HCT116 (cell line): ENCODE data around the gene TICAM1. TPM values are rescaled to one million over a fixed set of nuclear protein-coding genes. Genes with fewer than 3 reads are reported as not detected.

Experiments used
- ATAC-seq: fragments of 200-7000 bp; cut with Tn5 transposase; 2 replicates; pipeline ENCODE4 v1.9.1; 2020; ENCODE audit warnings: mild to moderate bottlenecking, moderate library complexity
- BruUV-seq: library from RNA; stranded (reverse); fragments of 400-500 nt; replicated peaks from 2 replicates; lab custom pipeline; 2021; lab: Mats Ljungman, UMichigan
- CTCF ChIA-PET: fragments of 300-600 bp; sonication (Branson Sonifier 250); formaldehyde crosslinking; loops from one replicate; lab custom pipeline; 2021; ENCODE audit warnings: antibody characterized with exemption; lab: Charles Lee
- POLR2A ChIA-PET: fragments of 300-600, 350-600 bp; sonication (Branson Sonifier 250); formaldehyde crosslinking; loops from one replicate; lab custom pipeline; 2021; ENCODE audit warnings: antibody characterized with exemption; lab: Charles Lee
- RAD21 ChIA-PET, 2 experiments: fragments of 300-600 bp; sonication (Branson Sonifier 250); formaldehyde crosslinking; loops; one replicate each; lab custom pipeline; 2023; ENCODE audit warnings: low total read pairs in 2 of 2; ENCODE audit not compliant: uncharacterized antibody in 2 of 2, unreplicated experiment in 2 of 2, low non-redundant PET in 1 of 2; lab: Charles Lee
- DNase-seq: peaks from one replicate; pipeline ENCODE4 v3.0.0-alpha.2; 2010; ENCODE audit warnings: low read depth, low spot score
- H2AFZ ChIP-seq: fragments of 200-600 bp; shearing (Covaris generic), sonication (generic); 2 replicates; pipeline ENCODE4 v1.6.1; 2017; ENCODE audit warnings: low read depth, mixed run types, mixed read lengths, antibody characterized with exemption, low read length; ENCODE audit not compliant: poor library complexity, severe bottlenecking
- H3K27ac ChIP-seq: 2 replicates; pipeline ENCODE4 v1.5.1; 2012; ENCODE audit warnings: low read depth, low read length
- H3K27me3 ChIP-seq: fragments of 200-600 bp; sonication (generic); 2 replicates; pipeline ENCODE4 v1.6.1; 2016; ENCODE audit warnings: mixed run types, low read length, mixed read lengths; ENCODE audit not compliant: insufficient read depth
- H3K36me3 ChIP-seq, 2 experiments: fragments of 200-500 bp in 1 of 2; fragments of 200-600 bp in 1 of 2; sonication (Bioruptor generic) in 1 of 2; sonication (generic) in 1 of 2; 2 replicates each; pipeline versions ENCODE4 v1.5.1 to v1.6.1; 2014 to 2016; ENCODE audit warnings: low read length in 2 of 2, inconsistent platforms in 1 of 2, mixed read lengths in 1 of 2, mixed run types in 1 of 2; ENCODE audit not compliant: insufficient read depth in 2 of 2, control insufficient read depth in 1 of 2
- H3K4me1 ChIP-seq, 2 experiments: fragments of 200-600 bp in 1 of 2; sonication (generic) in 1 of 2; 2 replicates each; pipeline versions ENCODE4 v1.5.1 to v1.6.1; 2012 to 2017; ENCODE audit warnings: low read length in 2 of 2, inconsistent platforms in 1 of 2, mild to moderate bottlenecking in 1 of 2, mixed read lengths in 1 of 2, mixed run types in 1 of 2, moderate library complexity in 1 of 2; ENCODE audit not compliant: insufficient read depth in 2 of 2, control insufficient read depth in 1 of 2
- H3K4me2 ChIP-seq: fragments of 200-600 bp; sonication (generic); 2 replicates; pipeline ENCODE4 v1.6.1; 2017; ENCODE audit warnings: mixed run types, low read length, mixed read lengths
- H3K4me3 ChIP-seq, 2 experiments: fragments of 200-600 bp in 1 of 2; sonication (generic) in 1 of 2; replicated peaks in 1 of 2; 2 replicates each; pipeline ENCODE4 v1.5.1; 2011 to 2016; ENCODE audit warnings: low read length in 2 of 2, control low read depth in 1 of 2, low read depth in 1 of 2, mild to moderate bottlenecking in 1 of 2, mixed read lengths in 1 of 2, mixed run types in 1 of 2
- H3K79me2 ChIP-seq: fragments of 200-600 bp; sonication (generic); 2 replicates; pipeline ENCODE4 v1.6.1; 2017; ENCODE audit warnings: mild to moderate bottlenecking, mixed run types, low read length, moderate library complexity, mixed read lengths; ENCODE audit not compliant: insufficient read depth
- H3K9ac ChIP-seq: fragments of 200-600 bp; sonication (generic); 2 replicates; pipeline ENCODE4 v1.6.1; 2016; ENCODE audit warnings: low read length, mixed read lengths
- H3K9me2 ChIP-seq: fragments of 200-600 bp; sonication (generic), shearing (Covaris generic); 2 replicates; pipeline ENCODE4 v1.6.1; 2017; ENCODE audit warnings: mixed run types, mild to moderate bottlenecking, moderate library complexity; ENCODE audit not compliant: insufficient read depth
- H3K9me3 ChIP-seq, 2 experiments: fragments of 200-500 bp in 1 of 2; fragments of 200-600 bp in 1 of 2; sonication (Bioruptor generic) in 1 of 2; sonication (generic) in 1 of 2; 2 replicates each; pipeline ENCODE4 v1.6.1; 2014 to 2017; ENCODE audit warnings: low read length in 2 of 2, mixed read lengths in 2 of 2, inconsistent platforms in 1 of 2, low read depth in 1 of 2, mild to moderate bottlenecking in 1 of 2, mixed run types in 1 of 2, moderate library complexity in 1 of 2; ENCODE audit not compliant: control insufficient read depth in 1 of 2, insufficient read depth in 1 of 2
- H4K20me1 ChIP-seq: fragments of 200-600 bp; sonication (generic), shearing (Covaris generic); 2 replicates; pipeline ENCODE4 v1.6.1; 2017; ENCODE audit warnings: mixed run types, mild to moderate bottlenecking, moderate library complexity; ENCODE audit not compliant: insufficient read depth
- EGR1 ChIP-seq: IDR thresholded peaks from 2 replicates; pipeline ENCODE4 v1.6.1; 2012; ENCODE audit warnings: low read depth
- EZH2phosphoT487 ChIP-seq: fragments of 200-600 bp; IDR thresholded peaks from 2 replicates; pipeline ENCODE4 v1.6.1; 2018; ENCODE audit warnings: antibody characterized with exemption, borderline replicate concordance
- JUND ChIP-seq: IDR thresholded peaks from 2 replicates; pipeline ENCODE4 v1.6.1; 2012
- MAX ChIP-seq: IDR thresholded peaks from 2 replicates; pipeline ENCODE4 v1.6.1; 2012
- POLR2A ChIP-seq: IDR thresholded peaks from 2 replicates; pipeline ENCODE4 v1.7.0; 2011; ENCODE audit warnings: borderline replicate concordance; ENCODE audit not compliant: insufficient read depth, insufficient read length; ENCODE audit errors: extremely low read depth
- SP1 ChIP-seq: IDR thresholded peaks from 2 replicates; pipeline ENCODE4 v1.6.1; 2012; ENCODE audit warnings: low read depth
- YY1 ChIP-seq: IDR thresholded peaks from 2 replicates; pipeline ENCODE4 v1.6.1; 2011; ENCODE audit warnings: low read length, low read depth, moderate library complexity, mild to moderate bottlenecking; ENCODE audit not compliant: insufficient replicate concordance; ENCODE audit errors: extremely low read depth
- intact Hi-C: fragments of 100-400 bp; cut with micrococcal nuclease; formaldehyde crosslinking; loops from 2 replicates; pipeline ENCODE4 v1.10.0; 2022
- total RNA-seq: library from RNA; stranded (reverse); gene quantifications from one replicate; pipeline ENCODE4 v1.2.1, GENCODE V29; 2021; ENCODE audit not compliant: unreplicated experiment
- TF ChIP-seq, protein P1 (sequence below), 3 experiments: fragments of 200-600 bp in 1 of 3; sonication (generic) in 1 of 3; IDR thresholded peaks in 2 of 3; conservative IDR thresholded peaks in 1 of 3; 2 replicates each; pipeline ENCODE4 v1.5.1; 2012 to 2017; ENCODE audit warnings: low read depth in 2 of 3, low read length in 2 of 3, antibody characterized with exemption in 1 of 3, borderline replicate concordance in 1 of 3, control low read depth in 1 of 3, mild to moderate bottlenecking in 1 of 3, mixed read lengths in 1 of 3, mixed run types in 1 of 3, moderate library complexity in 1 of 3; ENCODE audit not compliant: insufficient read depth in 1 of 3

Gene TICAM1
- total RNA-seq, 1 experiment from 2014 or later, result 28.7 TPM

DNA sequence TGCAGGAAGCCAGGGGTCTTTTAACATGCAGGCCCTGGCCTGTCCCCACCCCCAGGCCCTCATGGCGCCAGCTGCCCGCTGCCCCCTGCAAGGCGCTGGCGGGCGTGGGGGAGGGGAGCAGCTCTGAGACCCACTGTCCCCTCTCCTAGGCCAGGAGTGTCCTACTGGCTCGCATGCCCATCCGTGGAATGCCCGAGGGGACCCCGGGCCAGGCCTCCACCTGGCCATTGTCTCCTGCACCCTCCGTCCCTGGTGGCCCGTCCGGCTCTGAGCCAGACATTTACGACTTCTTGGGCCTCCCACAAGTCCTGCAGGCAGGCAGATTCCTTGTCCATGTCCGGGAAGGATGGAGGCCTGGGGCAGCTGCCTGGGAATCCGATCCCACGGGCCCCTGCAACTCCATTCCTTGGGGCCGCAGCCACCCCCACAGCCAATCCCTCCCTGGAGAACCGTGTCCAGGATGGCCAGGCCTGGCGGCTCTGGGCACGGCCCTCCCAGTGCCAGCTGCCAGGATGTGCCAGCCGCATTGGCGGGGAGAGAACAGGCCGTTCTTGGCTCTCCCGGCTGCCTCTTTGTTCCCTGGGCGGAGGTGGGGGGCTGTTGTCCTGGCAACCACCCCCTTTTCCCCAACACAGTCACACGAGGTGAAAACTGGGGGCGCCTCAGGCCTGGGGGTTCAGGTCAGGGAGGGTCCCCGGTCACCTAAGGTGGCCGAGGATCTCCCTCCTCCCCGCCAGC, 46.4 kb upstream of the TICAM1 start:
- RAD21 ChIA-PET, result no interaction called here
- no peak overlapping the region for H2AFZ ChIP-seq

DNA sequence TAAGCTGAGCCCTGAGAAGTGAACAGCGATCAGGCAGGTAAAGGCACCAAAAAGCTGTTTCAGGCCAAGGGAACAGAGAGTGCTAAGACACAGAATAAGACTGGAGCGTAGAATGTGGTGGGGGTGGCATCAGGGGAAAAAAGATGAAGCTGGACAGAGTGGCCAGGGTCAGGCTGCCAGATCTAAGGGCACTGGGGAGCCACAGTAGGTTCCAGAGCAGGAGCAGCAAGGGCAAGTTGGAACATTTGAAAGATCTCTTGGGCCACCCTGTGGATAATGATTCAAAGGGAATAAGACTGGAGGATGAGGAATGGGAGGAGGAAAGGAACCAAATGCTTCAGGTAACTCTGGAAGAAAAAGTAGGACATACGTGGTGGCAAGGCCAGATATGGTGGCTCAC, 42.4 kb upstream of the TICAM1 start:
- intact Hi-C loops, result loop anchor here (5.0 kb wide), 1 partner anchor 93 kb away; the partner anchor contains the start of gene KDM4B

More for the DNA sequence above, 46.4 kb upstream of the TICAM1 start:
- ATAC-seq (no peak), DNase-seq (no peak)
- BruUV-seq, result no TSS peak
- Histone ChIP-seq H4K20me1 (no peaks in the 10 kb centered on the region), H3K4me2 (no peak overlapping the region), H3K27me3 (no peaks in the 10 kb centered on the region), H3K27ac (no peak overlapping the region; the same call in 1 of the 2 replicates), H3K4me1 (peaks cover 8 to 14% of the 10 kb centered on the region in 2 experiments; a peak in 3 of 4 replicates), H3K79me2 (no peaks in the 10 kb centered on the region), H3K9me2 (no peaks in the 10 kb centered on the region), H3K4me3 (no peak overlapping the region), H3K9me3 (no peaks in the 10 kb centered on the region), H3K36me3 (no peaks in the 10 kb centered on the region), H3K9ac (no peak overlapping the region)
- no peak for TF ChIP-seq JUND
- intact Hi-C loops, result no loop called here
- ChIA-PET POLR2A (no interaction called here), CTCF (no interaction called here)

More for the DNA sequence above, 42.4 kb upstream of the TICAM1 start:
- Histone ChIP-seq H3K27me3 (no peaks in the 10 kb centered on the region), H3K9ac (no peak overlapping the region), H3K4me1 (peaks cover 30 to 48% of the 10 kb centered on the region in 2 experiments), H3K4me2 (no peak overlapping the region), H3K27ac (no peak overlapping the region), H3K4me3 (no peak overlapping the region), H3K36me3 (no peaks in the 10 kb centered on the region), H2AFZ (no peak overlapping the region), H3K9me3 (no peaks in the 10 kb centered on the region), H4K20me1 (no peaks in the 10 kb centered on the region), H3K79me2 (no peaks in the 10 kb centered on the region), H3K9me2 (no peaks in the 10 kb centered on the region)
- CTCF ChIA-PET, result interaction anchor here (8.1 kb wide), 1 partner anchor 157 kb away, joined by 32 read pairs; no protein-coding TSS in a partner anchor
- no TSS peak for BruUV-seq
- RAD21 ChIA-PET, result no interaction called here
- ATAC-seq (no peak), DNase-seq (no peak)
- POLR2A ChIA-PET, result interaction anchor here (2.5 kb wide), 1 partner anchor 37 kb away, joined by 12 read pairs; no protein-coding TSS in a partner anchor
- TF ChIP-seq MAX (no peak), SP1 (no peak), POLR2A (no peak), EZH2phosphoT487 (no peak), YY1 (no peak), EGR1 (no peak)
- TF ChIP-seq, protein P1, sequence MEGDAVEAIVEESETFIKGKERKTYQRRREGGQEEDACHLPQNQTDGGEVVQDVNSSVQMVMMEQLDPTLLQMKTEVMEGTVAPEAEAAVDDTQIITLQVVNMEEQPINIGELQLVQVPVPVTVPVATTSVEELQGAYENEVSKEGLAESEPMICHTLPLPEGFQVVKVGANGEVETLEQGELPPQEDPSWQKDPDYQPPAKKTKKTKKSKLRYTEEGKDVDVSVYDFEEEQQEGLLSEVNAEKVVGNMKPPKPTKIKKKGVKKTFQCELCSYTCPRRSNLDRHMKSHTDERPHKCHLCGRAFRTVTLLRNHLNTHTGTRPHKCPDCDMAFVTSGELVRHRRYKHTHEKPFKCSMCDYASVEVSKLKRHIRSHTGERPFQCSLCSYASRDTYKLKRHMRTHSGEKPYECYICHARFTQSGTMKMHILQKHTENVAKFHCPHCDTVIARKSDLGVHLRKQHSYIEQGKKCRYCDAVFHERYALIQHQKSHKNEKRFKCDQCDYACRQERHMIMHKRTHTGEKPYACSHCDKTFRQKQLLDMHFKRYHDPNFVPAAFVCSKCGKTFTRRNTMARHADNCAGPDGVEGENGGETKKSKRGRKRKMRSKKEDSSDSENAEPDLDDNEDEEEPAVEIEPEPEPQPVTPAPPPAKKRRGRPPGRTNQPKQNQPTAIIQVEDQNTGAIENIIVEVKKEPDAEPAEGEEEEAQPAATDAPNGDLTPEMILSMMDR (IDR thresholded peaks at IDR 0.05 in 2 of 3, conservative IDR thresholded peaks at IDR 0.05 in 1 of 3; ENCODE audit: borderline replicate concordance in 1 of 3, insufficient read depth in 1 of 3, low read depth in 2 of 3, low read length in 2 of 3), result no peak
